ENCODE results near the gene PMEPA1.

- TF ChIP-seq EZH2 (IDR thresholded peaks at IDR 0.05) (no peak), POLR2AphosphoS5 (IDR thresholded peaks at IDR 0.05; ENCODE audit: borderline replicate concordance, low read depth, low read length) (no peak), FOXP2 (optimal IDR thresholded peaks at IDR 0.05; ENCODE audit: control extremely low read depth, extremely low read length, insufficient read depth) (no peak)
Observed at GRCh38 chr20:57756213-57756612, 46.4 kb upstream of the PMEPA1 start.
